Suprapubic skin (tissue), 4 donors: ENCODE data around the gene SH3BP2. TPM values are rescaled to one million over a fixed set of nuclear protein-coding genes. Genes with fewer than 3 reads are reported as not detected.

Experiments used
- DNase-seq, 2 donors: peaks; one replicate each; pipeline ENCODE4 v3.0.0-alpha.2; 2019; ENCODE audit warnings: low spot score in 2 of 2
- H3K27ac ChIP-seq: fragments of 200-600 bp; sonication (generic); one replicate; pipeline ENCODE4 v1.5.1; 2019
- H3K27me3 ChIP-seq: fragments of 200-600 bp; sonication (generic); one replicate; pipeline ENCODE4 v1.5.1; 2019
- H3K36me3 ChIP-seq: fragments of 200-600 bp; sonication (generic); one replicate; pipeline ENCODE4 v1.5.1; 2019
- H3K4me1 ChIP-seq: fragments of 200-600 bp; sonication (generic); one replicate; pipeline ENCODE4 v1.5.1; 2019
- H3K4me3 ChIP-seq: fragments of 200-600 bp; sonication (generic); one replicate; pipeline ENCODE4 v1.5.1; 2019; ENCODE audit warnings: mild to moderate bottlenecking
- H3K9me3 ChIP-seq: fragments of 200-600 bp; sonication (generic); one replicate; pipeline ENCODE4 v1.5.1; 2019
- CTCF ChIP-seq, 2 donors: fragments of 200-600 bp in 1 of 2; fragments of 450-650 bp in 1 of 2; sonication (generic) in 1 of 2; IDR thresholded peaks; one replicate each; pipeline ENCODE4 v1.5.1; 2016 to 2019; ENCODE audit warnings: antibody characterized with exemption in 2 of 2, mild to moderate bottlenecking in 1 of 2, moderate library complexity in 1 of 2
- EP300 ChIP-seq: sonication (generic); formaldehyde crosslinking; IDR thresholded peaks from one replicate; pipeline ENCODE4 v1.6.1; 2017; ENCODE audit warnings: antibody characterized with exemption
- POLR2A ChIP-seq, 2 donors: fragments of 450-650 bp; IDR thresholded peaks; one replicate each; pipeline ENCODE4 v1.6.1; 2017; ENCODE audit warnings: antibody characterized with exemption in 2 of 2, mild to moderate bottlenecking in 2 of 2, moderate library complexity in 2 of 2
- POLR2AphosphoS5 ChIP-seq, 3 donors: sonication (generic); formaldehyde crosslinking; IDR thresholded peaks; one replicate each; pipeline ENCODE4 v1.6.1; 2017; ENCODE audit warnings: antibody characterized with exemption in 3 of 3
- whole genome bisulfite sequencing: methylation state at CpG from one replicate; pipeline ENCODE4 v1.1.5; 2018; 5-methylcytosine and 5-hydroxymethylcytosine counted together
- total RNA-seq, 4 donors: library from RNA; depleted of rRNA; stranded (reverse); fragments of >200 nt; gene quantifications; one replicate each; pipeline ENCODE4 v1.1.0, GENCODE V29; 2016

Gene SH3BP2
- total RNA-seq, 4 donors from 2014 or later = 116 to 709 (median 162) TPM

GRCh38 chr4:2787230-2788100 is 5.4 kb upstream of the SH3BP2 start:
- Histone ChIP-seq H3K4me3 (no peak overlapping the region), H3K4me1 (peaks cover 15% of the 10 kb centered on the region), H3K27me3 (no peaks in the 10 kb centered on the region), H3K9me3 (no peaks in the 10 kb centered on the region), H3K36me3 (no peaks in the 10 kb centered on the region), H3K27ac (peak overlapping the region; percentile 59)
- DNase-seq = peak; percentile 67 to 79
- TF ChIP-seq POLR2AphosphoS5 (IDR thresholded peaks at IDR 0.05) (no peak), EP300 (no peak)
- 76% methylated on average over 11 of the region's 18 CpGs for WGBS

DNA sequence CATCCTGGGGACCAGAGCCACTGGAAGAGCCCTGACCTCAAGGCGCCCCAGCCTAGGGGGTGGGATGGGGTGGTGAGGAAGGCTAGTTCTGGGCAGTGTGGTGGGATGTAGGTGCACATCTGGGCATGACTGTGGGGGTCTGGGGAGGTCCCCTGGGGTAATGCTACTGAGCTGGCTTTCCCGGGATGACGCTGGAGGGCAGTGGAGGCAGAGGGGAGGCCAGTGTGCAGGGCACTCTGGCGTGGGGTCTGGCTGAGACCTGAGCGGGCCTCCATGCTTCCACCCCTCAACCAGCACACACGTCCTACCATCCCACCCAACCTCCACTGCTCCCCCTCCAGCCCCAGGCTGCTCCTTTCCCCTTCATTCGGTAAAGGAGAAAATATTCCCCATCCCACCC is 4.8 kb upstream of the SH3BP2 start:
- TF ChIP-seq POLR2AphosphoS5 (IDR thresholded peaks at IDR 0.05) = no peak
- no peak for TF ChIP-seq CTCF (IDR thresholded peaks at IDR 0.05)
- no peak for TF ChIP-seq POLR2A (IDR thresholded peaks at IDR 0.05)
- TF ChIP-seq EP300 = no peak
- H3K27ac ChIP-seq = peak overlapping the region; percentile 59
- WGBS = no CpG with 5 or more reads among the region's 7 CpGs
- H3K36me3 ChIP-seq = no peaks in the 10 kb centered on the region
- no peaks in the 10 kb centered on the region for H3K9me3 ChIP-seq
- no peak overlapping the region for H3K4me3 ChIP-seq
- DNase-seq = peak; percentile 51 to 56
- no peaks in the 10 kb centered on the region for H3K27me3 ChIP-seq
- peaks cover 15% of the 10 kb centered on the region for H3K4me1 ChIP-seq

GRCh38 chr4:2788532-2789103 is 4.3 kb upstream of the SH3BP2 start:
- peak; percentile 67 to 78 for DNase-seq
- no peak for TF ChIP-seq POLR2A (IDR thresholded peaks at IDR 0.05)
- no peak for TF ChIP-seq POLR2AphosphoS5 (IDR thresholded peaks at IDR 0.05)
- TF ChIP-seq EP300 = no peak
- no peak for TF ChIP-seq CTCF (IDR thresholded peaks at IDR 0.05)

DNA sequence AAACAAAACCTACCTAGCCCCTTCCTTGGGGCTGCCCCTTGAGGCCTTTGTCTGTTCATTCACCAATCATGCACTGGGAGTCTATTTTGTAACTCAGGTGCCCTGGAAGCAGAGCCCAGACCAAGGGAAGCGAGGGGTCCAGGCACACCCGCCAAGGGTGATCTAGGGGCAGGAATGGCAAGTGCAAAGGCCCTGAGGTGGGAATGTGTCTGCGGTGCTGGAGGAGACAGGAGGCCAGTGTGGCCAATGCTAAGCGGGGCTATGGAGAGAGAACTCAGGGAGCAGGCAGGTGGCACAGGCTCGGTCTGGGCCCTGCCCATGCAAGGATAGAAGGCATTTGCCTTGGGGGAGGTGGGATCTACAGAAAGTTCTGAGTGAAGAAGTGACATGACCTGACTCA is 3.5 kb upstream of the SH3BP2 start:
- no peaks in the 10 kb centered on the region for H3K36me3 ChIP-seq
- no peak for TF ChIP-seq POLR2AphosphoS5 (IDR thresholded peaks at IDR 0.05)
- no peak for TF ChIP-seq EP300
- TF ChIP-seq POLR2A (IDR thresholded peaks at IDR 0.05) = no peak
- TF ChIP-seq CTCF (IDR thresholded peaks at IDR 0.05) = no peak
- no peaks in the 10 kb centered on the region for H3K27me3 ChIP-seq
- no peak overlapping the region for H3K27ac ChIP-seq
- 93% methylated on average over 5 of the region's 5 CpGs for WGBS
- peaks cover 28% of the 10 kb centered on the region for H3K4me1 ChIP-seq
- DNase-seq = peak; percentile 51 to 69
- no peaks in the 10 kb centered on the region for H3K9me3 ChIP-seq
- H3K4me3 ChIP-seq = no peak overlapping the region

More at GRCh38 chr4:2788532-2789103, 4.3 kb upstream of the SH3BP2 start:
- 75% methylated on average over 4 of the region's 4 CpGs for WGBS
- no peaks in the 10 kb centered on the region for H3K36me3 ChIP-seq
- H3K4me1 ChIP-seq = peaks cover 20% of the 10 kb centered on the region
- H3K27me3 ChIP-seq = no peaks in the 10 kb centered on the region
- H3K4me3 ChIP-seq = no peak overlapping the region
- H3K9me3 ChIP-seq = no peaks in the 10 kb centered on the region
- H3K27ac ChIP-seq = no peak overlapping the region

DNA sequence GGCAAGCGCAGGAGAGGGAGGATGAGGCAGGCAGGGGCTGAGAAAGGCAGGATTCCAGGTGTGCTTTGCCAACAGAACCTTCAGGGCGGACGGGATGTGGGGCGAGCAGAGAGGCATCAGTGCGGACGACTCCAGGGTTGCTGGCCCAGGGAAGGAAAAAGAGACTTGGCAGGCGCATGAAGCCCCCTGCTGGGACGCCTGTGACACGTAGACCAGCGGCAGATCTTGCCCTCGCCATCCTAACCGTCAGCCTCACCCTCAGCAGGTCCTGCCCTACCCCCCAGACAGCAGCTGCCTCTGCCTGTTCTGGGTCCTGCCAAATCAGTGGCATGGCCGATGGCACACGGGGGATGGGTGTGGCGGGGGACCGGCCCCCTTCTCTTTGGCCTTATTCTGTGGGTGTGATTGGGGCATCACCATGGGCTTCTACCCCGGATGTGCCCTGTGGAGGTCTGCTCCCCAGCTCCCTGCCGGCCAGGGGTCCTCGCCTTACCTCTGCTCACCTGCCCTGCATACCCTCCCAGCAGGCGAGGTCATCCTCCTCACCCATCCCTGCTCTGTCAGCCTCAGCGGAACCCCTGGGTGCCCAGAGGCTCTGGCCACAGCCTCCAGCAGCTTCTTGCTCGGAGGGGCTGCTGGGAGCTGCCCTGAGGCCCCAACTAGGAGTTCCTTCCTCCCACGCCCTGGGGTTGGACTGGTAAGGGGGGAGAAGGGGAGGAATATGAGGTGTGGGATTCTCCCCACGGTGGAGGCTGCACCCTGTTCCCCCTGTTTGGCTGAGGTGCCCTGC is 2.9 kb upstream of the SH3BP2 start:
- Histone ChIP-seq H3K27ac (no peak overlapping the region), H3K36me3 (no peaks in the 10 kb centered on the region), H3K27me3 (no peaks in the 10 kb centered on the region), H3K4me1 (peaks cover 34% of the 10 kb centered on the region), H3K9me3 (no peaks in the 10 kb centered on the region), H3K4me3 (no peak overlapping the region)
- WGBS = 79% methylated on average over 19 of the region's 24 CpGs
- peak; percentile 58 to 75 for DNase-seq
- no peak for TF ChIP-seq EP300
- no peak for TF ChIP-seq POLR2AphosphoS5 (IDR thresholded peaks at IDR 0.05)
- TF ChIP-seq POLR2A (IDR thresholded peaks at IDR 0.05) = no peak
- no peak for TF ChIP-seq CTCF (IDR thresholded peaks at IDR 0.05)
